HG03378 (cell line): ENCODE measurements around the gene PLLP.
"Not testable (repeated sequence)": the region's sequence is repeated elsewhere in the genome, so short reads cannot be mapped to it uniquely, and the experiment has no call there.

Experiments used
- ATAC-seq: cut with Tn5 transposase; IDR thresholded peaks from one replicate; pipeline ENCODE4 v1.9.1; 2021; ENCODE audit warnings: mild to moderate bottlenecking, moderate library complexity; ENCODE audit not compliant: unreplicated experiment

PLLP gene

DNA sequence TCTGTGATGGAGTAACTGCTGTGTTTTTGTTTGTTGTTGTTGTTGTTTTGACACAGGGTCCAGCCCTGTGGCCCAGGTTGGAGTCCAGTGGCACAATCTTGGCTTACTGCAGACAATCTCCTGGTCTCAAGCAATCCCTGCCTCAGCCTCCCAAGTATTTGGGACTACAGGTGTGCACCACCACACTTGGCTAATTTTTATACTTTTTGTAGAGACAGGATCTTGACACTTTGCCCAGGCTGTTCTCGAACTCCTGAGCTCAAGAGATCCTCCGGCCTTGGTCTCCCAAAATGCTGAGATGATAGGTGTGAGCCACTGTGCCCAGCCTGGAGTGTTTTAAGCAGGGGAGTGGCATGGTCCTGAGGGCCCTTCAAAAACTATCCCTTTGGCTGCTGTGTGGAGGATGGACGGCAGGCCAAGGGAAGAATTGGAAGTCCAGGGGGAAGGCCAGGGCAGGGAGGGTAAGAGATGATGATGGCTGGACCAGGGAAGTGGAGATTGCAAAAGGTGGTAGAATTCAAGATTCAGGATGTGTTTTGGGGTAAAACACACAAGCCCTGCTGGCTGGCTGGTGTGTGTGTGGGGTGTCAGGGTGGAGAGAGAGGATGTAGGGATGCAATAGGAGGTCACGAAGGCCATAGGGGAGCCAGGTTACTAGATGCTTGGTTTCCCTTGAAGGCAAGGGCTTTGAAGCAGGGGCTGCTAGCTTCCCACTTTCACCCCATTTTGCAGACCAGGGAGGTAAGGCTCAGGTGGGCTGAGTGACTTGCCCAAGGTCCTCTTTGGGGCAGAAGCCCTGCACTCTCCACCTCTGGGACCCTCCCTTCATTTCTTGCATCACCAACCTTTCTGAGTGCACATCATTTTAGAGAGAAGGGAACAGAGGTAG is 18.8 kb upstream of the PLLP start:
- ATAC-seq, result no peak

DNA sequence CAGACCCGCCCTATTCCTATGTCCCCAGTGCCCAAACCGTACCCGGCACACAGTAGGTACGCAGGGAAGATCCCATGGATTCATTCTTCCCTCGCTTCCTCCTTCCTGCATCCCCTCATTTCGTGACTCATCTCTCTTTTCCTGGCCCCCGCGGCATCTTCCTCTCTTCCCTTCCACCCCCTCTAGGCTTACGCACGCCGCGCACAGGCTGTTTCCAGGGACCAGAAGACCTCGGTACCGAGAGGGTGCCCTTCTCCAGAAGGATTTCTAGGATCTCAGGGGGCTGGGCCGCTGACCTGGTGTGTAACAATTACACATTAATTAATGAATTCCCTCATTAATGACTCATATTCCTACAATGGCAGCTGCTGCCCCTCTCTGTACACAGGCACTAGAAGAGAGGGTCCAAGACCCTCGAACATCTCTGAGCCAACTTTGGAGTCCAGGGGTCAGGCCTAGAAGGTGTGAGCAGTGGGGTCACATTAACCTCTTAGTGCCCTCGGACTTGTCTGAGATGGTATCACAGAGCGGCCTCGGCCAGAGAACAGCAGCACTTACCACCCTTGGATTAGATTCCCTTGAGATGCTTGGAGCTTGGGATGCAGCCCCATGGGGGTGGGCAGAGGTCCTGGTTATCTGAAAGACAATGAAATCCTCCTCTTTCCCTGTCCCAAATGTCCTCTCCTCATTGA is 16.8 kb upstream of the PLLP start:
- no peak for ATAC-seq

GRCh38 chr16:57300387-57301125 is 16.1 kb upstream of the PLLP start:
- ATAC-seq, result peak; percentile 87

DNA sequence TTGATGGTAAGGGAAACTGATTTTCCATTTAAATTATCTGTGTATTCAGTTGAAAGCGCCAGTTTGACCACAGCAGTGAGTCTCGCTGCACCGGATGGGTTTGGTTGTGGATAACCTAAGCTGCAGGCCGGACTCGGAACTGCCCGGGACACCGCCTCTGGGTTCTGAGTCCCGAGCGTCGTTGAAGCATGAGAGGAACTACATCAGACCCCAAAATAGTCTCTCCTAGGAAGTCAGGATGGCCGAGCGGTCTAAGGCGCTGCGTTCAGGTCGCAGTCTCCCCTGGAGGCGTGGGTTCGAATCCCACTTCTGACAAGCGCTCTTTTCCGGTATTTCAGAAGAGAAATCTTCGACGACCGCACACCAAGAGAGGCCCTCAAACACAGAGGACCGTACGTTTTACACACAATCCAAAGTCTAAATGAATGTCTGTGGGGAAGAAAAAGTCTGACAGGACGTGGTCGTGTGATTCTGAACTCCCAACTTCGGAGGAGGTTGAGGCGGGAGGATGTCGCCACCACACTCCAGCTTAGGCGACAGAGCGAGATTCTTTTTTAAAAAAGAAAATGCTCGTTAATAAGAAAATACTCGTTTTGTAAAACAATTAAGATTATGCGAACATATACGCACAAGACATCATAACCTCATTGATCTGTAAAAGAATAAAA is 15.4 kb upstream of the PLLP start:
- ATAC-seq, result peak; percentile 43

DNA sequence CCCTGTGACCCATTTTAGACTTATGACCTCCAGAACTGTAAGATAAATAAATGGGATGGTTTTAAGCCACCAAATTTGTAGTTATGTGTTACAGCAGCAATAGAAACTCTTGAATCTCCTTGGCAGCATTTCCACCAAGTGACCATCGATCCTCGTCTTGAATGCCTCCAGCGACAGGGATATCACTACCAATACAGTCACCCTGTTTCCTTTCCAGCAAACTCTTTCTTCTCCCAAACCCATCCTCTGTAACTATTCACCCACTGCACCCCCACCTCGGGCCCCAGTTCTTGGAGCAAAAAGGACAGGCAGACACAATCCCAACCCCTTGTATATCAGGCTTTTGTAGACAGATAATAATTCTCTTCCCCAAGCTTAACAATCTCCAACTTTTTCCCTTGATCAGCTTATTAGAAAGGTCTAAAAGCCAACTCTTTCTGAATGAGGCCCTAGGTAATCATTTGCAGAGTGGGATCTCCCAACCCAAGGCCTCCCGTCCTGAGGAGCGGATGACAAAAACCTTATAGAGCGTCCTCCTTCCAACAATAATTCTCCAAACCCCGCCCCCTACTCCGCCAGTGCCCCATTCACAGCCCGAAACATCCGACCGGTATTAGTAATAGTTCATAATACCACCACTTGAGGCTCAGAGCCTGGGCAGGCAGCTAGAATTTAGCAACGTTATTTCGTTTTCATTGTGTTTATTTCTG is 14.7 kb upstream of the PLLP start:
- peak; percentile 22 for ATAC-seq

GRCh38 chr16:57297856-57298255 is 13.4 kb upstream of the PLLP start:
- no peak for ATAC-seq

- ATAC-seq, result no peak
These were observed 5.2 kb upstream of the PLLP start for GRCh38 chr16:57289391-57290257.

- no peak for ATAC-seq
These were observed 907 bp upstream of the PLLP start for GRCh38 chr16:57285379-57285778.

DNA sequence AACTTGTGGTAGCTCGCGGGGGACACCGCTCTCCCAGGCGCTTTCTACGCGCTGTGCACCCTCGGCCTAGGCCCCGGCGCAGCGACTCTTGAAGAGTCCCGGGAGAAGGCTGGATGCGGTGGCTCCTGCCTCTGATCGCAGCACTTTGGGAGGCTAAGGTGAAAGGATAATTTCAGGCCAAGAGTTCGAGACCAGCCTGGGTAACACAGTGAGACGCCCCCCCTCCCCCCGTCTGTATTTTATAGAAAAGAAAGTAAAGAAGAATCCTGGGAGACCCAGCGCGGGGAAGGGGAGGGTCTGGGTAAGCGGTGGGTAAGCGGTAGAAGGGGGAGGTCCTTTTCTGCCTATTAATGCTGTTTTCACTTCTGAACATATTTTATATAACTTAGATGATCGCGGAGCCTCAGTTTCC is 486 bp upstream of the PLLP start:
- no peak for ATAC-seq

DNA sequence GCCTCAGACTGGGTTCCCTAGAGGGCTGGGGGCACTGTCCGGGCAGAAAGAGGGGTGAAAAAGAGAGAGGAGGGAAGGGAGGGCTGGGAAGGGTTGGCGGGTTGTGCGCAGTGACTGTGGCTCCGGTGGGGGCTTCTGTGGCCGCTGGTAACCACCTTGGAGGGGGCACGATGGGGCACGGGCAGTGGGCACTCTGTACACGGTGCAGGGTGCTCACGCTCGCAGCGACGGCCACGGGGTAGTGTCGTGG is 588 bp downstream of the PLLP start:
- ATAC-seq, result no peak

DNA sequence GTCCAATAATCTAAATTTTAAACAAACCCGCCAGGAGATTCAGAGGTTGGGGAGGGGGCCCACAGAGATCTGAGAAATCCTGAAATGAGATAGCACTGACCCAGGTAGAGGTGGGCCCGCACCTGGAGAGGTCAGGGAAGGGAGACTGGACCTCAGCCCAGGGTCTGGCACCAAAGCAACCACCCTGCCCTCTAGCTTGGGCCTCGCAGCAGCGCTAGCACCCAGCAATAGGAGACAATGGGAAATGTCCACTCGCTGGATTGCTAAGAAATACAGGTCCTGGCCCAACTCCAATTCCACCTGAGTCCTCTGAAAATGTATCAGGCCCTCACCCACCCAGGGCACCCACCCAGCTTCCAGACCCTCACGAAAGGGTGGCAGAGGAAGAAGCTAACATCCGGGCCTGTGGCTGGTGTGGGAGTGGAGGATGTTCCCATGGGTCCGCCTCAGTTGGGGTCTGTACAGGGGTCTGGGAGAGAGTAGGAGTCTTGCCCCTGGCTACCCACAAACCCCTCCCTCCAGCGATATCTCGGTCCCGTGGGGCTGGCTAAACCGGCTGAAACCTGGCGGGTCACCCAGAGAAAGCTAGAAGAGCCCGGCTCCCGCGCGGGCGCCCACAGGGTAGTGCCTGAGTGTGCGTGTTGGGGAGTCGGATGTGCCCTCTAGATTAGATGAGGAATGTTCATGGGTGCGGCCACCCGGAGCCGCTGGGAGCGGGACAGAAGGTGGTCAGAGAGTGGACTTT is 1.1 kb downstream of the PLLP start:
- no peak for ATAC-seq

DNA sequence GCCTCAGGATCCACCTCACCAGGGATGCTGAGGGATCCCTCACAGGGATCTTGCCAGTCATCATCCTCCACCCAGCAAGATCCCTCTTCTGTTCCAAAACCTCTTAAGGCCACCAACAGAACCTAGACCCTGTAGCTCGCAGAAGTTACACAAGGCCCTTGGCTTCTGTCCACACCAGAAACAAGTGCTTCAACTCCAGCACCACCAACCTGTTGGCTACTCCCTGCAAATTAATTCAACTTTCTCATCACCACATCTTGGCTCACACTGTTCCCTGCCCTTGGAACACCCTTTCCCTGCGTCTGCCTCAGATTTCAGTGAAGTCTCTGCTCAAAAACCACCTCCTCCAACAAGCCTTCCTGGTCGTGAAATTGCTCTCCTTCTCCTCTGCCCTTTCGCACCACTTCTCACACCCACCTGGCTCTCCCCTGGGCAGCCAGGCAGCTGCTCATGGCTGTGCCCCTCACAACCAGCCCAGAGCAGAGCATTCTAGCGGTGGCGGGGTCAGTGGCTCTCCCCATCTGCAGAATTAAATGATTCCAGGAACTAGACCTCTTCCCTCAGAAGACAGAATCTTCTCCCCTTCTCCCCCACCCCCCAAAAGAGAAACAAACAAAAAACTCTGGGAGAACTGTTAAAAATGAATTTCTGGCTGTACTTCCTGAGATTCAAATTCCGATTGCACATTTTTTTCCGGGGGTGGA is 1.8 kb downstream of the PLLP start:
- no peak for ATAC-seq

DNA sequence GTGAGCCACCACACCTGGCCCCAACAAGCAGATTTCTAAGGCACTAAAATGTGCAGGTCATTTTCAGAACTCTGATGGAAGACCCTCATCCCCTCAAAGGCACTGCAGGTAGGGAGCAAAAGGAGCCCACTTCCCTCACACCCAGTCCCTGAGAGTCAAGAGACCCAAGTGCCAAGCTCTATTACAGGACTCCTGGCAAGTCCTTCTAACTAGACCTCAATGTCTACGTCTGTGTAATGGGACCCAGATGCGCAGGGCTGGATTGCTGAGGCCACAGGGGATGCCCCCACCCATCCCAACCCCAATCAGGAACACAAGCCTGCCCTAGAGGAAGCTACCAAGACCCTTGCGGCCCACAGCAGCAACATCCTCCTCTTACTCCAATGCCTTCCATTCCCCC is 2.7 kb downstream of the PLLP start:
- ATAC-seq, result no peak

- no peak for ATAC-seq
These were observed 4.5 kb downstream of the PLLP start for GRCh38 chr16:57279780-57280638.

DNA sequence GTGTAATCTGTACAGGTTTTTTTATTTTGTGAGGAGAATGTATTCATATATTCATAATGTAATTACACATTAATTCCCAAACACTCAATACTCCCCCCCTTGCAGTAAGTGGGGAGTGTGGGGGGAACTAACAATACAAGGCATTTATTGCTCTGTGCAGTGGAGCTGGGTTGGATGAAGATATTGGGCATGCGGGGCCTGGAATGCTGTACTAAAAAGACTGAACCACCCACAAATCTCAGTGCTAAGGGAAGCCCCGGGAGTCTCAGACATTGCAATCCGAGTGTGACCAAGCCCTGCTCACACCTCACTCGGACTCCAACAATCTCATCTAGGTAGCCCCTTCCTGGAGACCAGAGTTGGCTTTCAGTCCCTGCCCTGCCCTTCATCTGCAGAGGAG is 6.0 kb downstream of the PLLP start:
- no peak for ATAC-seq

- no peak for ATAC-seq
These were observed 6.9 kb downstream of the PLLP start for GRCh38 chr16:57277586-57277985.

- ATAC-seq, result no peak
These were observed 7.9 kb downstream of the PLLP start for GRCh38 chr16:57276596-57276995.

- ATAC-seq, result not testable (repeated sequence)
These were observed 8.5 kb downstream of the PLLP start for GRCh38 chr16:57275946-57276345.
